HG03097 (cell line): ENCODE data around the gene PIK3AP1.

Source experiments
- ATAC-seq: cut with Tn5 transposase; IDR thresholded peaks from one replicate; pipeline ENCODE4 v1.9.1; 2021; ENCODE audit not compliant: unreplicated experiment, low FRiP score

Gene PIK3AP1

GRCh38 chr10:96616961-96617360 is 103.4 kb downstream of the PIK3AP1 start:
- ATAC-seq, result no peak

- no peak for ATAC-seq
Measured at GRCh38 chr10:96614515-96614914, 105.8 kb downstream of the PIK3AP1 start.

- no peak for ATAC-seq
Measured at GRCh38 chr10:96613576-96613975, 106.7 kb downstream of the PIK3AP1 start.

GRCh38 chr10:96612055-96612830 is 108.1 kb downstream of the PIK3AP1 start:
- ATAC-seq, result no peak

GRCh38 chr10:96610817-96611216 is 109.5 kb downstream of the PIK3AP1 start:
- no peak for ATAC-seq

- ATAC-seq, result no peak
Measured at GRCh38 chr10:96609510-96609909, 110.8 kb downstream of the PIK3AP1 start.

- no peak for ATAC-seq
Measured at GRCh38 chr10:96608805-96609204, 111.5 kb downstream of the PIK3AP1 start.

GRCh38 chr10:96608262-96608661 is 112.1 kb downstream of the PIK3AP1 start:
- ATAC-seq, result no peak

GRCh38 chr10:96606946-96607345 is 113.4 kb downstream of the PIK3AP1 start:
- no peak for ATAC-seq

- ATAC-seq, result no peak
Measured at GRCh38 chr10:96606216-96606615, 114.1 kb downstream of the PIK3AP1 start.

- ATAC-seq, result no peak
Measured at GRCh38 chr10:96600337-96600736, 120.0 kb downstream of the PIK3AP1 start.

GRCh38 chr10:96598846-96599245 is 121.5 kb downstream of the PIK3AP1 start:
- no peak for ATAC-seq

GRCh38 chr10:96596422-96597407 is 123.6 kb downstream of the PIK3AP1 start:
- no peak for ATAC-seq

- ATAC-seq, result no peak
Measured at GRCh38 chr10:96595741-96596140, 124.6 kb downstream of the PIK3AP1 start.

GRCh38 chr10:96591946-96592345 is 128.4 kb downstream of the PIK3AP1 start:
- ATAC-seq, result no peak

- no peak for ATAC-seq
Measured at GRCh38 chr10:96588616-96589419, 131.5 kb downstream of the PIK3AP1 start.

- ATAC-seq, result no peak
Measured at GRCh38 chr10:96588060-96588554, 132.2 kb downstream of the PIK3AP1 start.

- no peak for ATAC-seq
Measured at GRCh38 chr10:96587264-96588059, 132.9 kb downstream of the PIK3AP1 start.

- ATAC-seq, result peak; percentile 63
Measured at GRCh38 chr10:96586419-96587263, 133.7 kb downstream of the PIK3AP1 start, which contains the start of gene TM9SF3. Gene TM9SF3 (minus strand): TSS chr10:96587012. CDS start chr10:96586835, 177 bp downstream.
